ENCODE results near the gene NAALADL2. TPM values are rescaled to one million over a fixed set of nuclear protein-coding genes. Genes with fewer than 3 reads are reported as not detected.

Gene NAALADL2
- total and polyA plus RNA-seq, 2 of the 4 experiments (the other 2 are of a cell fraction): 3.8 to 19.2 TPM

DNA sequence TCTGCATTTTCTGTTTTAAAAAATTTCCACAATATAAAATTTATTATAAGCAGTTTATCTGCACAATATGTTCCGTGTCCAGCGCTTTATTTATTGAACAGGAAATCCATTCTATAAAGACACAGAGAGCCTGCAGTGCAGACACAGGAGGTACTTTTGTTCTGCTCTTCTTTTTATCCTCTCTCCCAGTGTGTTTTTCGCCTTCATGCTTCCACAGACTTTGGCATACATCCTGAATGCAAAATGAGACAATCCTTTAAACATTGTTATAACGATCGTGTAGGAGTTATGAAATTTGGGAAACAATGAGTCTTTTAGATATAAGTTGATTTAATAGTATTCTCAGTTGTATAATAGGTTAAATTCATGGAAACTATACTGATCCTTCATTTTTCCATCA, 749.2 kb downstream of the NAALADL2 start:
- Histone ChIP-seq H3K27me3 (ENCODE audit: control insufficient read depth, insufficient read depth, low read length) (no peaks in the 10 kb centered on the region), H3K9me1 (ENCODE audit: insufficient read depth, low read length) (no peaks in the 10 kb centered on the region), H3K36me3 (ENCODE audit: control insufficient read depth, insufficient read depth, low read length) (no peaks in the 10 kb centered on the region), H3K4me3 (ENCODE audit: insufficient read depth, low read depth, low read length) (no peak overlapping the region), H4K8ac (ENCODE audit: low read depth in 2 of 2, low read length in 2 of 2) (no peak overlapping the region), H4K20me1 (ENCODE audit: insufficient read depth, low read length) (no peaks in the 10 kb centered on the region), H2AK9ac (replicated peaks; ENCODE audit: low read depth, low read length, poor library complexity) (no peak overlapping the region), H4K91ac (ENCODE audit: insufficient read depth, low read depth, low read length) (no peak overlapping the region), H2BK5ac (ENCODE audit: low read depth, low read length, poor library complexity, severe bottlenecking) (no peak overlapping the region), H3K4ac (ENCODE audit: low read depth, low read length) (no peak overlapping the region), H2BK15ac (ENCODE audit: low read depth, low read length) (no peak overlapping the region), H4K5ac (ENCODE audit: low read depth, low read length) (no peak overlapping the region), H3K23ac (ENCODE audit: low read depth, low read length) (no peak overlapping the region), H3K27ac (ENCODE audit: insufficient read depth, low read length) (no peak overlapping the region), H3K9ac (ENCODE audit: low read depth, low read length) (no peak overlapping the region), H3K4me2 (ENCODE audit: low read depth, low read length) (no peak overlapping the region), H2BK120ac (ENCODE audit: low read depth, low read length) (no peak overlapping the region), H3K56ac (ENCODE audit: extremely low read depth, insufficient read depth, low read length) (no peak overlapping the region), H2AK5ac (ENCODE audit: low read depth, low read length) (no peak overlapping the region), H3K18ac (ENCODE audit: low read depth, low read length) (no peak overlapping the region), H2BK20ac (ENCODE audit: low read depth, low read length) (no peak overlapping the region), H3K4me1 (ENCODE audit: control insufficient read depth, insufficient read depth, low read length) (no peaks in the 10 kb centered on the region), H2AFZ (replicated peaks; ENCODE audit: low read length, poor library complexity) (no peak overlapping the region), H3K14ac (replicated peaks; ENCODE audit: low read depth, low read length) (no peak overlapping the region), H3K9me3 (ENCODE audit: control insufficient read depth, insufficient read depth, low read length) (no peaks in the 10 kb centered on the region), H3K79me1 (ENCODE audit: low read depth in 1 of 2, low read length in 2 of 2) (no peaks in the 10 kb centered on the region)
- in situ Hi-C loops (cut with MboI; ENCODE audit: low sequenced_read_pairs): no loop called here
- intact Hi-C loops (cut with micrococcal nuclease): no loop called here
- POLR2A ChIA-PET (ENCODE audit: unreplicated experiment): no interaction called here
- DNase-seq (no peak), ATAC-seq (ENCODE audit: low read depth) (no peak)
- BruUV-seq (replicated peaks): no TSS peak
- TF ChIP-seq BHLHE40 (IDR thresholded peaks at IDR 0.05; ENCODE audit: low read depth, low read length) (no peak), CHD1 (IDR thresholded peaks at IDR 0.05; ENCODE audit: low read depth, low read length) (no peak), CEBPB (IDR thresholded peaks at IDR 0.05; ENCODE audit: low read depth, low read length) (no peak), SMC3 (IDR thresholded peaks at IDR 0.05; ENCODE audit: low read depth, low read length) (no peak), MXI1 (IDR thresholded peaks at IDR 0.05; ENCODE audit: borderline replicate concordance, low read depth, low read length) (no peak), FOS (IDR thresholded peaks at IDR 0.05; ENCODE audit: low read depth, low read length) (no peak), RFX5 (IDR thresholded peaks at IDR 0.05; ENCODE audit: low read depth, low read length) (no peak), POLR2A (IDR thresholded peaks at IDR 0.05; ENCODE audit: low read depth, low read length) (no peak), MAFK (IDR thresholded peaks at IDR 0.05; ENCODE audit: low read depth, low read length) (no peak), MAZ (IDR thresholded peaks at IDR 0.05; ENCODE audit: borderline replicate concordance, low read depth, low read length) (no peak), NFE2L2 (IDR thresholded peaks at IDR 0.05; ENCODE audit: low read depth, low read length) (no peak), RAD21 (IDR thresholded peaks at IDR 0.05; ENCODE audit: low read length) (no peak), RCOR1 (IDR thresholded peaks at IDR 0.05; ENCODE audit: insufficient replicate concordance, low read length) (no peak)
- TF ChIP-seq, protein P1, sequence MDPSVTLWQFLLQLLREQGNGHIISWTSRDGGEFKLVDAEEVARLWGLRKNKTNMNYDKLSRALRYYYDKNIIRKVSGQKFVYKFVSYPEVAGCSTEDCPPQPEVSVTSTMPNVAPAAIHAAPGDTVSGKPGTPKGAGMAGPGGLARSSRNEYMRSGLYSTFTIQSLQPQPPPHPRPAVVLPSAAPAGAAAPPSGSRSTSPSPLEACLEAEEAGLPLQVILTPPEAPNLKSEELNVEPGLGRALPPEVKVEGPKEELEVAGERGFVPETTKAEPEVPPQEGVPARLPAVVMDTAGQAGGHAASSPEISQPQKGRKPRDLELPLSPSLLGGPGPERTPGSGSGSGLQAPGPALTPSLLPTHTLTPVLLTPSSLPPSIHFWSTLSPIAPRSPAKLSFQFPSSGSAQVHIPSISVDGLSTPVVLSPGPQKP (IDR thresholded peaks at IDR 0.05; ENCODE audit: borderline replicate concordance, low read depth, low read length): no peak
- TF ChIP-seq, protein P2, sequence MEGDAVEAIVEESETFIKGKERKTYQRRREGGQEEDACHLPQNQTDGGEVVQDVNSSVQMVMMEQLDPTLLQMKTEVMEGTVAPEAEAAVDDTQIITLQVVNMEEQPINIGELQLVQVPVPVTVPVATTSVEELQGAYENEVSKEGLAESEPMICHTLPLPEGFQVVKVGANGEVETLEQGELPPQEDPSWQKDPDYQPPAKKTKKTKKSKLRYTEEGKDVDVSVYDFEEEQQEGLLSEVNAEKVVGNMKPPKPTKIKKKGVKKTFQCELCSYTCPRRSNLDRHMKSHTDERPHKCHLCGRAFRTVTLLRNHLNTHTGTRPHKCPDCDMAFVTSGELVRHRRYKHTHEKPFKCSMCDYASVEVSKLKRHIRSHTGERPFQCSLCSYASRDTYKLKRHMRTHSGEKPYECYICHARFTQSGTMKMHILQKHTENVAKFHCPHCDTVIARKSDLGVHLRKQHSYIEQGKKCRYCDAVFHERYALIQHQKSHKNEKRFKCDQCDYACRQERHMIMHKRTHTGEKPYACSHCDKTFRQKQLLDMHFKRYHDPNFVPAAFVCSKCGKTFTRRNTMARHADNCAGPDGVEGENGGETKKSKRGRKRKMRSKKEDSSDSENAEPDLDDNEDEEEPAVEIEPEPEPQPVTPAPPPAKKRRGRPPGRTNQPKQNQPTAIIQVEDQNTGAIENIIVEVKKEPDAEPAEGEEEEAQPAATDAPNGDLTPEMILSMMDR (conservative IDR thresholded peaks at IDR 0.05; ENCODE audit: low read depth, low read length): no peak
- TF ChIP-seq, protein P3, sequence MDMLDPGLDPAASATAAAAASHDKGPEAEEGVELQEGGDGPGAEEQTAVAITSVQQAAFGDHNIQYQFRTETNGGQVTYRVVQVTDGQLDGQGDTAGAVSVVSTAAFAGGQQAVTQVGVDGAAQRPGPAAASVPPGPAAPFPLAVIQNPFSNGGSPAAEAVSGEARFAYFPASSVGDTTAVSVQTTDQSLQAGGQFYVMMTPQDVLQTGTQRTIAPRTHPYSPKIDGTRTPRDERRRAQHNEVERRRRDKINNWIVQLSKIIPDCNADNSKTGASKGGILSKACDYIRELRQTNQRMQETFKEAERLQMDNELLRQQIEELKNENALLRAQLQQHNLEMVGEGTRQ (IDR thresholded peaks at IDR 0.05; ENCODE audit: low read depth, low read length): no peak
- dilution Hi-C loops (cut with HindIII; ENCODE audit: low sequenced_read_pairs, unreplicated experiment): no loop called here
- CTCF ChIA-PET: interaction anchor here (0.6 to 1.2 kb wide), 3 partner anchors 9 to 1151 kb away, joined by 3 to 6 read pairs (median 4); no protein-coding TSS in a partner anchor
- no CpG with 5 or more reads among the region's 5 CpGs for WGBS, 2 experiments (ENCODE audit: extremely low coverage in 2 of 2, insufficient read length in 1 of 2)

Data from IMR-90 (cell line).